ENCODE measurements around the gene CWC15. TPM values are rescaled to one million over a fixed set of nuclear protein-coding genes. Genes with fewer than 3 reads are reported as not detected.

The CWC15 gene
- polyA plus RNA-seq, 1 of the 3 experiments (the other 2 are of a cell fraction): 27.0 TPM

DNA sequence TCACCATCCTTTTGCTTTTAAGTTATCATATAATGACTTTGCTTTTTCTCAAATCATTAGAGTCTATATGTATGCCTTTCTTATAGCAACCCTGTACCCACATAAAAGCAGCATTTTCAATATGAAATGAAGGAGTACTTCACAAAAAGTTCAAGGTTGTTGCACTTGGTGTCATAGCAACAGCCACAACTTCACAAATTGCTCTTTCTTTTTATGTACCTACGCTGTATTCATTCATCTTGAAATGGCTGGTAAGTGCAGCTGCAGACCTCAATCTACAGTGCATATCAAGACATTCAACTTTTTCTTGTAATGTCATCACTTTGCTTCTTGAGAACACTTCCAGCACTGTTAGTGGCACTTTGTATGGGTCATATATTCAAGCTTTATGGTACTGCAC, 18.6 kb downstream of the CWC15 start:
- H2AFZ ChIP-seq (ENCODE audit: low read depth): no peak overlapping the region
- no peak for DNase-seq
- H4K20me1 ChIP-seq (ENCODE audit: insufficient read depth): no peaks in the 10 kb centered on the region
- no peaks in the 10 kb centered on the region for H3K9me2 ChIP-seq
- TF ChIP-seq MXI1 (IDR thresholded peaks at IDR 0.05; ENCODE audit: low read depth, low read length): no peak
- TF ChIP-seq RCOR1 (IDR thresholded peaks at IDR 0.05; ENCODE audit: low read length): no peak
- no peak for TF ChIP-seq GATA2 (CRISPR knock-in tag; IDR thresholded peaks at IDR 0.05)
- TF ChIP-seq POLR2AphosphoS5 (IDR thresholded peaks at IDR 0.05; ENCODE audit: low read depth, low read length): no peak
- no peak for TF ChIP-seq RXRA (IDR thresholded peaks at IDR 0.05; ENCODE audit: borderline replicate concordance, low read depth)
- TF ChIP-seq YY1 (IDR thresholded peaks at IDR 0.05; ENCODE audit: low read depth): no peak
- TF ChIP-seq EP300 (IDR thresholded peaks at IDR 0.05; ENCODE audit: borderline replicate concordance in 1 of 2, low read depth in 1 of 2, low read length in 1 of 2): no peak
- TF ChIP-seq, protein P1, sequence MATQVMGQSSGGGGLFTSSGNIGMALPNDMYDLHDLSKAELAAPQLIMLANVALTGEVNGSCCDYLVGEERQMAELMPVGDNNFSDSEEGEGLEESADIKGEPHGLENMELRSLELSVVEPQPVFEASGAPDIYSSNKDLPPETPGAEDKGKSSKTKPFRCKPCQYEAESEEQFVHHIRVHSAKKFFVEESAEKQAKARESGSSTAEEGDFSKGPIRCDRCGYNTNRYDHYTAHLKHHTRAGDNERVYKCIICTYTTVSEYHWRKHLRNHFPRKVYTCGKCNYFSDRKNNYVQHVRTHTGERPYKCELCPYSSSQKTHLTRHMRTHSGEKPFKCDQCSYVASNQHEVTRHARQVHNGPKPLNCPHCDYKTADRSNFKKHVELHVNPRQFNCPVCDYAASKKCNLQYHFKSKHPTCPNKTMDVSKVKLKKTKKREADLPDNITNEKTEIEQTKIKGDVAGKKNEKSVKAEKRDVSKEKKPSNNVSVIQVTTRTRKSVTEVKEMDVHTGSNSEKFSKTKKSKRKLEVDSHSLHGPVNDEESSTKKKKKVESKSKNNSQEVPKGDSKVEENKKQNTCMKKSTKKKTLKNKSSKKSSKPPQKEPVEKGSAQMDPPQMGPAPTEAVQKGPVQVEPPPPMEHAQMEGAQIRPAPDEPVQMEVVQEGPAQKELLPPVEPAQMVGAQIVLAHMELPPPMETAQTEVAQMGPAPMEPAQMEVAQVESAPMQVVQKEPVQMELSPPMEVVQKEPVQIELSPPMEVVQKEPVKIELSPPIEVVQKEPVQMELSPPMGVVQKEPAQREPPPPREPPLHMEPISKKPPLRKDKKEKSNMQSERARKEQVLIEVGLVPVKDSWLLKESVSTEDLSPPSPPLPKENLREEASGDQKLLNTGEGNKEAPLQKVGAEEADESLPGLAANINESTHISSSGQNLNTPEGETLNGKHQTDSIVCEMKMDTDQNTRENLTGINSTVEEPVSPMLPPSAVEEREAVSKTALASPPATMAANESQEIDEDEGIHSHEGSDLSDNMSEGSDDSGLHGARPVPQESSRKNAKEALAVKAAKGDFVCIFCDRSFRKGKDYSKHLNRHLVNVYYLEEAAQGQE (IDR thresholded peaks at IDR 0.05; ENCODE audit: low read depth, low read length): no peak
- TF ChIP-seq, protein P2, sequence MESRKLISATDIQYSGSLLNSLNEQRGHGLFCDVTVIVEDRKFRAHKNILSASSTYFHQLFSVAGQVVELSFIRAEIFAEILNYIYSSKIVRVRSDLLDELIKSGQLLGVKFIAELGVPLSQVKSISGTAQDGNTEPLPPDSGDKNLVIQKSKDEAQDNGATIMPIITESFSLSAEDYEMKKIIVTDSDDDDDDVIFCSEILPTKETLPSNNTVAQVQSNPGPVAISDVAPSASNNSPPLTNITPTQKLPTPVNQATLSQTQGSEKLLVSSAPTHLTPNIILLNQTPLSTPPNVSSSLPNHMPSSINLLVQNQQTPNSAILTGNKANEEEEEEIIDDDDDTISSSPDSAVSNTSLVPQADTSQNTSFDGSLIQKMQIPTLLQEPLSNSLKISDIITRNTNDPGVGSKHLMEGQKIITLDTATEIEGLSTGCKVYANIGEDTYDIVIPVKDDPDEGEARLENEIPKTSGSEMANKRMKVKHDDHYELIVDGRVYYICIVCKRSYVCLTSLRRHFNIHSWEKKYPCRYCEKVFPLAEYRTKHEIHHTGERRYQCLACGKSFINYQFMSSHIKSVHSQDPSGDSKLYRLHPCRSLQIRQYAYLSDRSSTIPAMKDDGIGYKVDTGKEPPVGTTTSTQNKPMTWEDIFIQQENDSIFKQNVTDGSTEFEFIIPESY (IDR thresholded peaks at IDR 0.05; ENCODE audit: borderline replicate concordance, low read depth): no peak
- TF ChIP-seq EZH2phosphoT487 (IDR thresholded peaks at IDR 0.05; ENCODE audit: borderline replicate concordance, low read depth): no peak
- TF ChIP-seq JUND (IDR thresholded peaks at IDR 0.05): no peak
- TF ChIP-seq, protein P3, sequence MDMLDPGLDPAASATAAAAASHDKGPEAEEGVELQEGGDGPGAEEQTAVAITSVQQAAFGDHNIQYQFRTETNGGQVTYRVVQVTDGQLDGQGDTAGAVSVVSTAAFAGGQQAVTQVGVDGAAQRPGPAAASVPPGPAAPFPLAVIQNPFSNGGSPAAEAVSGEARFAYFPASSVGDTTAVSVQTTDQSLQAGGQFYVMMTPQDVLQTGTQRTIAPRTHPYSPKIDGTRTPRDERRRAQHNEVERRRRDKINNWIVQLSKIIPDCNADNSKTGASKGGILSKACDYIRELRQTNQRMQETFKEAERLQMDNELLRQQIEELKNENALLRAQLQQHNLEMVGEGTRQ (IDR thresholded peaks at IDR 0.05; ENCODE audit: borderline replicate concordance, low read depth, low read length): no peak
- TF ChIP-seq RFX5 (IDR thresholded peaks at IDR 0.05; ENCODE audit: low read length): no peak
- TF ChIP-seq SMC3 (IDR thresholded peaks at IDR 0.05; ENCODE audit: low read depth, low read length): no peak
- TF ChIP-seq FOXJ3 (CRISPR knock-in tag; IDR thresholded peaks at IDR 0.05): no peak
- no peak for TF ChIP-seq RAD21 (IDR thresholded peaks at IDR 0.05; ENCODE audit: low read length)
- TF ChIP-seq GABPA (IDR thresholded peaks at IDR 0.05; ENCODE audit: low read depth): no peak
- H3K27ac ChIP-seq (ENCODE audit: low read depth in 2 of 2, low read length in 1 of 2): no peak overlapping the region
- H3K79me2 ChIP-seq (ENCODE audit: insufficient read depth): no peaks in the 10 kb centered on the region
- no peak overlapping the region for H3K4me3 ChIP-seq (ENCODE audit: low read depth in 2 of 2, low read length in 1 of 2)
- no peak overlapping the region for H3K4me2 ChIP-seq
- H3F3A ChIP-seq (replicated peaks; ENCODE audit: insufficient read depth): peaks cover 2% of the 10 kb centered on the region
- H3K27me3 ChIP-seq (ENCODE audit: insufficient read depth): no peaks in the 10 kb centered on the region
- POLR2A ChIA-PET: no interaction called here
- 48% methylated on average over 1 of the region's 1 CpG for whole genome bisulfite sequencing (ENCODE audit: low lambda C conversion rate)
- CTCF ChIA-PET: interaction anchor here (0.8 to 2.2 kb wide), 3 partner anchors 14 to 331 kb away, joined by 3 to 10 read pairs (median 4); no protein-coding TSS in a partner anchor
- peaks cover under 1 to 4% of the 10 kb centered on the region in 2 experiments for H3K36me3 ChIP-seq (replicated peaks in 1 of 2; ENCODE audit: control insufficient read depth in 1 of 2, insufficient read depth in 2 of 2, low read length in 1 of 2)
- H3K9me3 ChIP-seq: no peaks in the 10 kb centered on the region
- no peak overlapping the region for H3K9ac ChIP-seq
- no peaks in the 10 kb centered on the region for H3K4me1 ChIP-seq (ENCODE audit: control insufficient read depth in 1 of 2, insufficient read depth in 2 of 2, low read depth in 1 of 2, low read length in 1 of 2)
